ENCODE results near the gene PCSK6. TPM values are rescaled to one million over a fixed set of nuclear protein-coding genes. Genes with fewer than 3 reads are reported as not detected.

PCSK6 gene
- total and polyA plus RNA-seq, 8 donors = 2.8 to 91.5 (median 17.8) TPM

- no peak for TF ChIP-seq CTCF (IDR thresholded peaks at IDR 0.05)
- TF ChIP-seq EP300 (IDR thresholded peaks at IDR 0.05) = no peak
- no peak for TF ChIP-seq POLR2AphosphoS5 (IDR thresholded peaks at IDR 0.05)
- TF ChIP-seq POLR2A (IDR thresholded peaks at IDR 0.05) = no peak
- WGBS, 5 donors = 27 to 89% (median 87%) methylated on average over 3 to 6 of the region's 6 CpGs
- H3K9me3 ChIP-seq = no peaks in the 10 kb centered on the region
- peaks cover 0 to 20% (median 7%) of the 10 kb centered on the region in 4 donors for H3K36me3 ChIP-seq
- H3K4me3 ChIP-seq = no peak overlapping the region
- peaks cover 0 to 6% (median 0%) of the 10 kb centered on the region in 3 donors for H3K27me3 ChIP-seq
- DNase-seq = no peak
- H3K27ac ChIP-seq = no peak overlapping the region
- intact Hi-C loops (cut with DNase I; ENCODE audit: low total_unique reads) = no loop called here
- H3K4me1 ChIP-seq = no peaks in the 10 kb centered on the region
Measured at GRCh38 chr15:101399431-101399830, 90.1 kb downstream of the PCSK6 start.

GRCh38 chr15:101398247-101398646 lies 91.3 kb downstream of the PCSK6 start:
- Histone ChIP-seq H3K4me1 (no peaks in the 10 kb centered on the region), H3K4me3 (no peak overlapping the region), H3K36me3 (peaks cover 0 to 22% (median 7%) of the 10 kb centered on the region in 4 donors), H3K27ac (no peak overlapping the region), H3K9me3 (no peaks in the 10 kb centered on the region), H3K27me3 (peaks cover 0 to 6% (median 0%) of the 10 kb centered on the region in 3 donors)
- 92 to 97% (median 95%) methylated on average over 24 of the region's 24 CpGs for WGBS, 5 donors
- DNase-seq = no peak
- intact Hi-C loops (cut with DNase I; ENCODE audit: low total_unique reads) = no loop called here
- no peak for TF ChIP-seq EP300 (IDR thresholded peaks at IDR 0.05)
- TF ChIP-seq POLR2AphosphoS5 (IDR thresholded peaks at IDR 0.05) = no peak
- no peak for TF ChIP-seq POLR2A (IDR thresholded peaks at IDR 0.05)
- no peak for TF ChIP-seq CTCF (IDR thresholded peaks at IDR 0.05)

GRCh38 chr15:101397521-101398003 lies 91.9 kb downstream of the PCSK6 start:
- TF ChIP-seq EP300 (IDR thresholded peaks at IDR 0.05) (no peak), CTCF (IDR thresholded peaks at IDR 0.05) (no peak), POLR2A (IDR thresholded peaks at IDR 0.05) (no peak), POLR2AphosphoS5 (IDR thresholded peaks at IDR 0.05) (no peak)
- Histone ChIP-seq H3K9me3 (no peaks in the 10 kb centered on the region), H3K36me3 (peaks cover 0 to 29% (median 7%) of the 10 kb centered on the region in 4 donors), H3K4me3 (no peak overlapping the region), H3K27ac (no peak overlapping the region), H3K27me3 (peaks cover 0 to 6% (median 0%) of the 10 kb centered on the region in 3 donors), H3K4me1 (no peaks in the 10 kb centered on the region)
- intact Hi-C loops (cut with DNase I; ENCODE audit: low total_unique reads) = no loop called here
- WGBS, 5 donors = 74 to 92% (median 82%) methylated on average over 11 to 12 of the region's 12 CpGs
- DNase-seq = no peak

- H3K27ac ChIP-seq = no peak overlapping the region
- no peak overlapping the region for H3K4me3 ChIP-seq
- no peaks in the 10 kb centered on the region for H3K9me3 ChIP-seq
- peaks cover 0 to 29% (median 7%) of the 10 kb centered on the region in 4 donors for H3K36me3 ChIP-seq
- peak in 1 of 2 donors; percentile 5 for DNase-seq
- TF ChIP-seq POLR2A (IDR thresholded peaks at IDR 0.05) = no peak
- no peak for TF ChIP-seq EP300 (IDR thresholded peaks at IDR 0.05)
- TF ChIP-seq CTCF (IDR thresholded peaks at IDR 0.05) = no peak
- no peak for TF ChIP-seq POLR2AphosphoS5 (IDR thresholded peaks at IDR 0.05)
- WGBS, 5 donors = 76 to 93% (median 88%) methylated on average over 19 of the region's 19 CpGs
- H3K27me3 ChIP-seq = peaks cover 0 to 6% (median 0%) of the 10 kb centered on the region in 3 donors
- H3K4me1 ChIP-seq = no peaks in the 10 kb centered on the region
- intact Hi-C loops (cut with DNase I; ENCODE audit: low total_unique reads) = no loop called here
Measured at GRCh38 chr15:101396484-101397261, 92.8 kb downstream of the PCSK6 start.

Measured in stomach (tissue), 9 donors.